ENCODE measurements around the gene CDCA4.

The CDCA4 gene

DNA sequence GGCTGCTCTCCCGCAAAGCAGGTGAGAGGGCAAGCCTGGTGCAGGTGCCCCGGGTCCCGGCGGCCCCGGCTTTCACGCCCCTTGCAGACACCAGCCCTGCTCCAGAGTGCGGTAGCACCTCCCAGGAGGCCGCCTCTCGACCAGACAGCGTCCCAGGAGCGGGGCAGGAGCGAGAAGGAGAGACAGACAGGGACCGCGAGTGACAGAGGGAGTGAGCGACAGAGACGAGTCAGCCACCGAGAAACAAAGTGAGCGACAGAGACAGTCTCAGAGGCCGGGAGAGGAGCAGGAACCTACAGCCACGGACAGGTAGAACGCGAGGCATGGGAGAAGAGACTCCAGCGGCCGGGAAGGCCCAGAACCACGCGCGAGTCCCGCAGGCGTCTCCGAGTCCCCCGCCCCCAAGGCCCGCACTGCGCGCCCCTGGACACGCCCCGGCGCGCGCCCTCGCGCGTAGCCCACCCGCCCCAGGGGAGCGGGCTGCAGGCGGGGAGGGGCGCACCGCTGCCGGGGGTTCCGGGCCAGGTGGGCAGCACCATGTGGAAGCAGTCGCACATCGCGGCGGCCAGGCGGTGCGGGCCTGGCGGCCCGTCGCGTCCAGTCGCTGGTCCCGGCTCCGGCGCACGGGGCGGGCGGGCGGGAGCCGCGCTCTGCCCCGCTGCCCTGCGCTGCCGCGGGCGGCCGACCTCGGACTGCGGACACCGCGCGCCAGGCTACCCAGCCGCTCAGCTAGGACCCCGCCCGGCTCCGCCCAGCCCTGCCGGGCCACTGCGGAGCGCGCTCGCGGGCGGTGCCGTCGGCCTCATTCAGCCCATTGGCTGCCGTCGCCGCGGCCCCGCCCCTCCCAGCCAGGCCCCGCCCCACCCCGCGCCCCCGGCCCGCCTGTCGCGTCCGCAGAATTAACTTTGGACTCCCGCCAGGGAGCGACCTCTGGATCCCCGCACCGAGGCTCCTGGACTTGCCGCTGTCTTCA, 42.9 kb downstream of the CDCA4 start, which contains the start of gene AHNAK2:
TSS of gene AHNAK2 (minus strand) at position 694 of the 973 bp plus-strand sequence. CDS start at position 557, 137 bp downstream.
- TF ChIP-seq, protein P1, sequence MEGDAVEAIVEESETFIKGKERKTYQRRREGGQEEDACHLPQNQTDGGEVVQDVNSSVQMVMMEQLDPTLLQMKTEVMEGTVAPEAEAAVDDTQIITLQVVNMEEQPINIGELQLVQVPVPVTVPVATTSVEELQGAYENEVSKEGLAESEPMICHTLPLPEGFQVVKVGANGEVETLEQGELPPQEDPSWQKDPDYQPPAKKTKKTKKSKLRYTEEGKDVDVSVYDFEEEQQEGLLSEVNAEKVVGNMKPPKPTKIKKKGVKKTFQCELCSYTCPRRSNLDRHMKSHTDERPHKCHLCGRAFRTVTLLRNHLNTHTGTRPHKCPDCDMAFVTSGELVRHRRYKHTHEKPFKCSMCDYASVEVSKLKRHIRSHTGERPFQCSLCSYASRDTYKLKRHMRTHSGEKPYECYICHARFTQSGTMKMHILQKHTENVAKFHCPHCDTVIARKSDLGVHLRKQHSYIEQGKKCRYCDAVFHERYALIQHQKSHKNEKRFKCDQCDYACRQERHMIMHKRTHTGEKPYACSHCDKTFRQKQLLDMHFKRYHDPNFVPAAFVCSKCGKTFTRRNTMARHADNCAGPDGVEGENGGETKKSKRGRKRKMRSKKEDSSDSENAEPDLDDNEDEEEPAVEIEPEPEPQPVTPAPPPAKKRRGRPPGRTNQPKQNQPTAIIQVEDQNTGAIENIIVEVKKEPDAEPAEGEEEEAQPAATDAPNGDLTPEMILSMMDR (IDR thresholded peaks at IDR 0.05; ENCODE audit: low read depth, low read length), result no peak
- peak; percentile 62 to 80 for DNase-seq (ENCODE audit: low read depth in 2 of 2)
- peak within 1 kb of the TSS; percentile 43 to 49 for H3K4me3 ChIP-seq (replicated peaks in 1 of 2; ENCODE audit: low read depth in 2 of 2, low read length in 2 of 2)

DNA sequence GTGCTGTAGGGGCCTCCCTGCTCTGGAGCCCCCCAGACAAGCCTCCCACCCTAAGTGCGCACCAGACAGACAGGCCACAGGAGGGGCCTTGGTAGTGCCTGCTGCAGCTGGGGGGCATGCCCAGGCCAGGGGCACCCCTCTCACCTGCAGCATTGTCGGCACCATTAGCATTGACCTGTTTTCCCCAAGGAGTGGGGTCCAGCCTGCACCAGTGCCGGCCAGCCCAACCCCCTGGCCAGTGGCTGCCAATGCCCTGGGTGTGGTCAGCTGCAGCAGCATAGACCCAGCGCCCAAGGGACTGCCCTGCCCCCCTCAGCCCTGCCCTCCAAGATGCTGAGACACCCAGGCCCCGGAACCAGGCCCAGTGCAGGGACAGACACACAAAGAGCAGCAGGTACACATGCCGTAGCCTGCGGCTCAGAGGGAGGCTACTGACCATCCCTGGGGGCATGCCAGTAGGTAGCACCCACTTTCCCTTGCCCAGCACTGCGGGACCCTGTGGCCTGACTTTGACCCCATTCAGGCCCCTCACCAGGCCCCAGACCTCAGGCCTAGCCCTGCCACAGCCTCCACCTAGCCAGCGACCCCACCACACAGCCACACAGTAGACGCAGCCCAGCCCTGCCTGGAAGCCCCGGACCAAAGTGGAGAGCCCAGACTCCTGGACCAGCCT, 43.7 kb downstream of the CDCA4 start:
- TF ChIP-seq, protein P1 (IDR thresholded peaks at IDR 0.05; ENCODE audit: low read depth, low read length), result no peak
- H3K4me3 ChIP-seq (replicated peaks in 1 of 2; ENCODE audit: low read depth in 2 of 2, low read length in 2 of 2), result peak overlapping the region; percentile 43 to 49
- no peak for DNase-seq (ENCODE audit: low read depth in 2 of 2)

DNA sequence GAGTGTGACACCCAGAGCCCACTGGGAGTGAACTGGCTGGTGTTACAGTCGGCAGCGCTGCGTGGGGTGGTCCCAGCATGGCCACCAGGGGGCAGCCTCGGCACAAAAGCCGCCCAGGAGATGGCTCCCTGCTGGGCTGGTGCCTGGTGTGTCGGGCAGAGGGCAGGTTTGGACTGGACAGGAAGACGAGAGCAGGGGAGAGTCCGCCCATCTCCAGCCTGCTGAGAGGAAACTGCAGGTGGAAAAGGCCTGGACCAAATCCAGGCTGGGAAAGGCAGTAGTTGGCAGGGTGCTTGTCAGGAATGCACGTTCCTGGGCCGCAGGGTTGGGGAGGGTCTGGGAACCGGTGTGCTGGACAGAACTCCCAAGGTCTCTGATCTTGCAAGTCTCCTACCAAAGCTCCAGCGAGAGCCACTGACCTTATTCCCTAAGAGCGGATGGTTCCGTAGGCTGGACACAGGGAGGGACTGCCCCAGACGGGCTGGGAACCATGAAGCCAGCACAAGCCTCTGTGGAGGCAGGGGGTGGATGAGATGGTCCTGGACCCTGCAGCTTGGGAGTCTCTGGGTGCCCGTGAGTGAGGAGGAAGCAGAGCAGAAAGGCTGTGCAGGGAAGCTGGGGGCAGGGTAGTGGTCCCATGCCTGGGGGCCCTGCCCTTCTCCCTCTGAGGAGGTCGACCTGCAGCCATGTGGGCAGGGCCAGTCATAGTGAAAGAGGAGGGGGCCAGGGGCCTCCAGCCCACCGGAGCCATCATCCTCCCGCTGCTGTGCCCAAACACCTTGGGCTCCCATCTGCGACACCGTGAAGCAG, 44.5 kb downstream of the CDCA4 start:
- no peak overlapping the region for H3K4me3 ChIP-seq (replicated peaks in 1 of 2; ENCODE audit: low read depth in 2 of 2, low read length in 2 of 2)
- TF ChIP-seq, protein P1 (IDR thresholded peaks at IDR 0.05; ENCODE audit: low read depth, low read length), result peak; percentile 96
- DNase-seq (ENCODE audit: low read depth in 2 of 2), result peak; percentile 86 to 87

DNA sequence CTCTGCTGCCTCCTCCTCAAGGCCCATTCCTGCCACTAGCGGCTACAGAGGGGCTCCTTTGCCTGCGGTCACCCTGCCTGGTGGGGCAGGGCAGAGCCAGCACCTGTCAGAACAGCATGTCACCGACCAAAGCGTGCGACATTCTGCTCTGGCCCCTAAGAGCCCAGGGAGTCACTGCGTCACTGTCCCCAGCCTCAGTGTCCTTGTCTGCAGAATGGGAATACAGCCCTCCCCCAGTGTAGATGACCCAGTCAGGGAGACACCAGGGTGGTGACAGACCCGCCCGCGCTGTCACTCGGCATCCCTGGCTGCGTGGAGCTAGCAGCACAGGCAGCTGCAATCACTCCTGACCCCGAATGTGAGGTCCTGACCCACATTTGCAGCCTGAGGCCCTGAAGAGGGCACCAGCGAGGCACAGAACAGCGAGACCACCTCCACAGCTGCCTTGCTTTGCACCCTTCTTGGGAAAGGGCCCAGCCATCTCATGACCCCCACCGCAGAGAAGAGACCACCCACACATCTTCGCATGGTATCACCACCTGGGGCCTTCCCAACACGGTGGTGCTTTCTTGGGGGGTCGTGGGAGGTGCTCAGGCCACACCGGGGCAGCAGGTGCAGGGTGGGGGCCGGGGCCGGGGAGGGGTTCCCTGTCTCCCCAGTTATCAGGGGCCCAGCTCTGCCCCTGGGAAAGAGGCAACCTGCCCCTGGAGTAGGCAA, 45.2 kb downstream of the CDCA4 start:
- no peak for DNase-seq (ENCODE audit: low read depth in 2 of 2)
- TF ChIP-seq, protein P1 (IDR thresholded peaks at IDR 0.05; ENCODE audit: low read depth, low read length), result no peak
- H3K4me3 ChIP-seq (replicated peaks in 1 of 2; ENCODE audit: low read depth in 2 of 2, low read length in 2 of 2), result no peak overlapping the region

DNA sequence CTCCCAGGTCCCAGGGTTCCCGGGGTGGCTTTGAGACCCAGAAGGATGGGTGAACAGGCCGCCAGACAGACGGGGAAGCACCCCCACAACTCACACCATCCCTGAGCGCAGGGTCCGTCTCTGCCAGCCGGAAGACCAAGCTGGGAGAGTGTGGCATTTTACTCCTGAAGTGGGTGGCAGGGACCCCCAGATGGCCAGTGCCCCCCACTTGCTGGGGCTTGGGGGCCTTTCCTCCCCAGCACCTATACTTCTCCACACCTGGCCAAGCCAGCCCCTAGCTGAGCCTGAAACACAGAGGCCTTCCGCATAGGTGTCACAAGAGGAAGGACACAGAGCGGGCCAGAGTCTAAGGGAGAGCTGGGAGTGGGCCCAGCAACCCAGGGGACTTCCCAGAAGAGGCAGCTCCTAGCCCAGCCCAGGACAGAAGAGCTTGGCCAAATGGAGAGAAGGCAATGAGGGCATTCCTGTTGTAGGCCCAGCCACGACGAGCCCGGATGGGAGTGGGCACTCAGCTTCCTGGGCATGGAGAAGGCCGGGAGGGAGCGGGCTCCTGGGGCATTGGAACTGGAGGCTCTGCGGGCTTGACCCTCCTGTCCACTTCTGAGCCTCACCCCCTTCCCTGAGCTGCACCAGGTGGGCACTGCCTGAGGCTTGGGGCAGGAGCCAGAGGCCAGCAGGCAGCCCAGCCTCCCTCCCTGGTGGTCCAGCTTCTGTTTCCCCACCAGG, 46.1 kb downstream of the CDCA4 start:
- TF ChIP-seq, protein P1 (IDR thresholded peaks at IDR 0.05; ENCODE audit: low read depth, low read length), result no peak
- DNase-seq (ENCODE audit: low read depth in 2 of 2), result no peak
- H3K4me3 ChIP-seq (replicated peaks in 1 of 2; ENCODE audit: low read depth in 2 of 2, low read length in 2 of 2), result no peak overlapping the region
